ENCODE data around the gene NTM.

NTM gene

DNA sequence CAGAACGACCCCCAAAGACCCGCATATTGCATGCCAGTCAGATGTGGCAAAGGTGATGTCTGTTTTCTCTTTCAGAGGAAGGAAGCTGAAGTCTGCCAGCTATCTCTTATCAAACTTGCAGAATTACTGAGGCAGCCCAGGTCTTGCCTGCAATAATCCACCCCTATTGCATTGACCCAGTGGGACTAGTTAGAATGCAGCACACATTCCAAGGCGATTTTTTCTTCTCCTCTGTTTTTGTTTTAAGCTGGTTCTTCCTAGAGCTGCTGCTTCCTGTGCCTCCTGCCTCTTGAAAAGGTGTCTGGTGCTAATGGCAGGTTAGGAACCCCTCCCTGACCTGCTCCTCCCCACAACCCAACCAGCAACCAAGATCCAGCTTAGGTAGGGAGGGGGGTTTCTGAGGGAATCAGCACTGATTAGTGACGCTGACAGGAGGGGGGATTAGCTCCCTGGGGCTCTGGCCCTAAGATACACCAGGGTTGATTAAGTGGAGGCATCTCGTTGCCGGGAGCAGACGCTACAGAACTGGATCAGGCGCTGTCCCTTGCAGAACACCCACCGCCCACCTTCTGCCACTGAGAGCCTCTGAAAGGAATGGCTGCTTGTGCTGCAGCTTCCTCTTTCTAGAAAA is 2.8 kb downstream of the NTM start:
- DNase-seq (ENCODE audit: extremely low read depth, low read depth) = no peak
- TF ChIP-seq, protein P1, sequence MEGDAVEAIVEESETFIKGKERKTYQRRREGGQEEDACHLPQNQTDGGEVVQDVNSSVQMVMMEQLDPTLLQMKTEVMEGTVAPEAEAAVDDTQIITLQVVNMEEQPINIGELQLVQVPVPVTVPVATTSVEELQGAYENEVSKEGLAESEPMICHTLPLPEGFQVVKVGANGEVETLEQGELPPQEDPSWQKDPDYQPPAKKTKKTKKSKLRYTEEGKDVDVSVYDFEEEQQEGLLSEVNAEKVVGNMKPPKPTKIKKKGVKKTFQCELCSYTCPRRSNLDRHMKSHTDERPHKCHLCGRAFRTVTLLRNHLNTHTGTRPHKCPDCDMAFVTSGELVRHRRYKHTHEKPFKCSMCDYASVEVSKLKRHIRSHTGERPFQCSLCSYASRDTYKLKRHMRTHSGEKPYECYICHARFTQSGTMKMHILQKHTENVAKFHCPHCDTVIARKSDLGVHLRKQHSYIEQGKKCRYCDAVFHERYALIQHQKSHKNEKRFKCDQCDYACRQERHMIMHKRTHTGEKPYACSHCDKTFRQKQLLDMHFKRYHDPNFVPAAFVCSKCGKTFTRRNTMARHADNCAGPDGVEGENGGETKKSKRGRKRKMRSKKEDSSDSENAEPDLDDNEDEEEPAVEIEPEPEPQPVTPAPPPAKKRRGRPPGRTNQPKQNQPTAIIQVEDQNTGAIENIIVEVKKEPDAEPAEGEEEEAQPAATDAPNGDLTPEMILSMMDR (IDR thresholded peaks at IDR 0.05; ENCODE audit: low read depth, low read length) = no peak

DNA sequence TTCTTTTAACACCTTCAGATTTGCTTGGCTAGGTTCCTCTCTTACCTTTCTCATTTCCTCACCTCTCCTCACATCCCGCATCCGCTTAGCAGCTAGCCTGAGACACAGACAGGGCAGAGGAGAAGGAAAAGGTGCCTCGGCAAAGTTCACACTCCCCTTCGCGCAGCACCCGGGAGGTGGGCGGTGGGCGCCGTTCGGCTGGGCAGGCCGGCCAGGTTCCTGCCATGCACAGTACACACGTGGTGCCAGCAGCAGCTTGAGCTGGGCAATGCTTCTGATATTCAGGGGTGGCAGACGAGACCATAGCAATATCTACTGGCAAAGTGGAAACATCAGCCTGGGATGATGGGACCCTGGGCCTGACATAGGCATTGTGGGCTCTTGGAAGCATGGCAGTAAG is 3.3 kb downstream of the NTM start:
- no peak for DNase-seq (ENCODE audit: extremely low read depth, low read depth)
- TF ChIP-seq, protein P1 (IDR thresholded peaks at IDR 0.05; ENCODE audit: low read depth, low read length) = no peak

DNA sequence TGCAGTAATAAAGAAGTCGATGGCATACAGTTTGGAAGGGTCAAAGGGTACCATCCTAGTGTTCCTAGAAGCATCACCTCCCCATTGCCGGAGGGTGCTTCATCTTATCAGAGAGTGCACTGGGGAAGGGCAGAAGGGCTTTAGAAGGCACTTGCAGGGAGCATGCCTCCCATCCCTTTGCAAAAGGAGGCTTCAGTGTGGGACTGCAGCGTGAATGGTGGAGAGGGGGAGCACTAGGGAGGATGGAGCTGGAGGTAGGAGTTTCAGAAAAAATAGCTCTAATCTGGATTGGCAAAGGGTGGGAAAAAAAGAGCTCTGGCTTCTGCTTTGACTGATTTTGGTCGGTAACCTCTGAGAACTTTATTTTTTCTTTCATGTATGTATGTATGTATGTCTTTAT is 5.0 kb downstream of the NTM start:
- TF ChIP-seq, protein P1 (IDR thresholded peaks at IDR 0.05; ENCODE audit: low read depth, low read length) = no peak

DNA sequence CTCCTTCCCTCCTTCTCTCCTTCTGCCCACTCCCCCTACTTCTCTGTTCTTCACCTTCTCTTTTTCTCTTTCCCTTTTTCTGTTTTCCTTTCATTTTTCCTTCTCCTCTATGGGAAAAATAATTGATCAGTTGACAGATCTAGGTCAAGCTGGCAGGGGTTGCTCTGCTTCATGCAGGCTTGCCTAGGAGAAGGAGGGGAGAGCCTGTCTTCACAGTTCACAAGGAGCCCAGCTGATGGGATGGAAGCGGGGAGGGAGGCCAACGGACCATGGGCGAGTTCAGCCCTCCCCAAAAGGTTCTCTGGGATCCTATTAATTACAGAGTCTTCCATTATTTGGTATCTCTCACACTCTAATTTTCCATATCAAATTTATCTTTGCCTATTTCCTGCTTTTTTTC is 5.5 kb downstream of the NTM start:
- TF ChIP-seq, protein P1 (IDR thresholded peaks at IDR 0.05; ENCODE audit: low read depth, low read length) = no peak
- no peak for DNase-seq (ENCODE audit: extremely low read depth, low read depth)

More for the DNA sequence above, 5.0 kb downstream of the NTM start:
- no peak for DNase-seq (ENCODE audit: extremely low read depth, low read depth)

DNA sequence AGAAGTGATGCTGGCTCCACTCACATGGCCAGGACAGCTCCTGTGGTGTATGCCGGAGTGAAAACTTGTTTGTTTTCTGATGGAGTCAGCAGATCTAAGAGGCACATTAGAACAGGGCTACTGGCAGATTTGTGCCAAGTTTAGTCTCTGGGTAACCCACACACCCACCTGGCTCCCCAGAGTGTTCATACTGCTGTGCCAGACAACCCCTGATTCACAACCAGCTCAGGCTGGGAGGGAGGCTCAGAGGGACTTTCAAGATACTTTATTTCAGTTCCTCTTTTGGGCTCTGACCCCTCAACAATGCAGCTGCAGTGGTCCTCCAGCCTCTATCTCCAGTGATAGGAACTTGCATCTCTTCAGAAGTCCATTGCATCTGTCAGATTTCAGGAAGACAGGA is 8.5 kb downstream of the NTM start:
- TF ChIP-seq, protein P1 (IDR thresholded peaks at IDR 0.05; ENCODE audit: low read depth, low read length) = no peak
- no peak for DNase-seq (ENCODE audit: extremely low read depth, low read depth)

DNA sequence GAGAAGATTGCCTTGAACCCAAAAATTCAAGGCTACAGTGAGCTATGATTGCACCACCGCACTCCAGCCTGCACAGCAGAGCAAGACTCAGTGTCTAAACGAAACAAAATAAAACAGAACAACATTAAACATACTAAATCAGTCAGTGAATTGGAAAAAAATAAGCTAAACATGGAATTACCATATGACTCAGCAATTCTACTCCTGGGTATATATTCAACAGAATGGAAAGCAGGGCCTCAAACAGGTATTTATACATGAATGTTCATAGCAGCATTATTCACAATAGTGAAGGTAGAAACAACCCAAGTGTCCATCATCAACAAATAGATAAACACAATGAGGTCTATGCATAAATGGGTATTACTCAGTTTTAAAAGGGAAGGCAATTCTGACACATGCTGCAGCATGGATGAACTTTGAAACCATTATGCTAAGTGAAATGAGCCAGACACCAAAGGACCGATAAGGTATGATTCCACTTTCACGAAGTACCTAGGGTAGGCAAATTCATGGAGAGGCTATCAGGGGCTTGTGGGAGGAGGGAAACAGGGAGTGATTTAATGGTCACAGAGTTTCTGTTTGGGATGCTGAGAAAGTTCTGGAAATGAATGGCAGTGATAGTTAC is 15.5 kb downstream of the NTM start:
- TF ChIP-seq, protein P1 (IDR thresholded peaks at IDR 0.05; ENCODE audit: low read depth, low read length) = no peak
- no peak for DNase-seq (ENCODE audit: extremely low read depth, low read depth)

DNA sequence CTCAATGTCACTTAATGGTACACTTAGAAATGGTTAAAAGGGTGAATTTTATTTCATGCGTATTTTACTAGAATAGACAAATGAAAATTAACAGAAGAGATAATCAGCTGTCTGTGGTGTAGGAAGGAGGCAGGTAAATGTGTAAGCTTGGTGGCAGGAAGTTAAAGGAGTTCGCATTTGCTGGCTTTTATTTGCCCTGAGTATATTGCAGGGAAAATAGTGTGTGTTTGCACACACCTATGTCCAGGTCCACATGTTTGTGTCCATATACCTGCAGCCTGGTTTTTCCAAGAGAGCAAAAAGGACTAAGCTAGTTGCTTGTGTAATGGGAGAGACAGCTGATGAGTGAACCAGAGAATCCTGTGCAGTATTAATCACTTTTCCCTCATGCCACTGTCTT is 16.0 kb downstream of the NTM start:
- TF ChIP-seq, protein P1 (IDR thresholded peaks at IDR 0.05; ENCODE audit: low read depth, low read length) = no peak
- DNase-seq (ENCODE audit: extremely low read depth, low read depth) = no peak

Data from AG09319 (cell line).